GM12872 (cell line): ENCODE data around the gene THADA.

ENCODE experiments used
- TF ChIP-seq, protein P1 (sequence below): IDR thresholded peaks from 3 replicates; pipeline ENCODE4 v1.5.1; 2011; ENCODE audit warnings: low read depth, mild to moderate bottlenecking, low read length, moderate library complexity; ENCODE audit not compliant: insufficient read depth

THADA gene

DNA sequence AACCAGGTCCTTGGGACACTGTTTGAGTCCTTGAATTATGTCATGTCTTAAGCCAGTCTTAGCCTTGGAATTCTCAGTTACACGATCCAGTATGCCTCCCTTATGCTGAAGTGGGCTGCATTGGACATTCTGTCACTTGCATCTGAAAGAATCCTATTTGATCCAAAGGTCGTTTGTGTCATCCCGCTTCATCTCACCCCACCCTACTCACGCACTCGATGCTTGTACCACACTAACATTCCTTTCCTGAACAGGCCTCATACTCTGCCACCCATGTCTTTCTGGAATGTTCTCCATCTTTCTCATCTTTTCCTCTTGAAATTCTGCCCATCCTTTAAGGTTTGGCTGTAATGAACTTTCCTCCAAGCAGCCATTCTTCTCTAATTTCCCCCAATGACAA lies 341.5 kb downstream of the THADA start:
- TF ChIP-seq, protein P1, sequence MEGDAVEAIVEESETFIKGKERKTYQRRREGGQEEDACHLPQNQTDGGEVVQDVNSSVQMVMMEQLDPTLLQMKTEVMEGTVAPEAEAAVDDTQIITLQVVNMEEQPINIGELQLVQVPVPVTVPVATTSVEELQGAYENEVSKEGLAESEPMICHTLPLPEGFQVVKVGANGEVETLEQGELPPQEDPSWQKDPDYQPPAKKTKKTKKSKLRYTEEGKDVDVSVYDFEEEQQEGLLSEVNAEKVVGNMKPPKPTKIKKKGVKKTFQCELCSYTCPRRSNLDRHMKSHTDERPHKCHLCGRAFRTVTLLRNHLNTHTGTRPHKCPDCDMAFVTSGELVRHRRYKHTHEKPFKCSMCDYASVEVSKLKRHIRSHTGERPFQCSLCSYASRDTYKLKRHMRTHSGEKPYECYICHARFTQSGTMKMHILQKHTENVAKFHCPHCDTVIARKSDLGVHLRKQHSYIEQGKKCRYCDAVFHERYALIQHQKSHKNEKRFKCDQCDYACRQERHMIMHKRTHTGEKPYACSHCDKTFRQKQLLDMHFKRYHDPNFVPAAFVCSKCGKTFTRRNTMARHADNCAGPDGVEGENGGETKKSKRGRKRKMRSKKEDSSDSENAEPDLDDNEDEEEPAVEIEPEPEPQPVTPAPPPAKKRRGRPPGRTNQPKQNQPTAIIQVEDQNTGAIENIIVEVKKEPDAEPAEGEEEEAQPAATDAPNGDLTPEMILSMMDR: no peak

DNA sequence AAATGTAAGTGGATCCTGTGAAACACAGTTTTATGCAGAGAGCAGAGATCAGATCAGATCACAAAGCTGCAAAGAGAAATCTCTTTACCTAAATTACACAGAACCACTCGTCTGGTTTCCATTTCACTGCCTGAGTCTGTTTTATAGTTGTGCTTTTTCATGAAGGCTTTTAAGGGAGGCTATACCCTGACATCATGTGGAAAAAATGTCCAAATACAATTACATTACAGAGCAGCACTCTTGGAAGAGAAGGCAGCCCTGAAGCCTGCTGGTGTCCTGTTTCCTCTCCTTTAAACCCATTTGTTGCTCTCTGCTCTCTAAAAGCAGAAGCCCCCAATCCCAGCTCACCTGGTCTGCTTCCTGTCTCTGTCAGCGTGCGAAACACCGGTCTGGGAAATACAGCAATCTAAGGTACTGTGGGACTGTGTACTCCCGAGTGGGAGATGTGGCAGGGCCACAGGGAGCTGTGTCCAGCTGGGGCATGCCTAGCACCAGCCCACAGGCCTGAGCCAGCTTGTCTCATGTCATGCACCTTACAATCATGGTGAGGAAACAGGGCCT lies 344.6 kb downstream of the THADA start:
- TF ChIP-seq, protein P1: no peak

DNA sequence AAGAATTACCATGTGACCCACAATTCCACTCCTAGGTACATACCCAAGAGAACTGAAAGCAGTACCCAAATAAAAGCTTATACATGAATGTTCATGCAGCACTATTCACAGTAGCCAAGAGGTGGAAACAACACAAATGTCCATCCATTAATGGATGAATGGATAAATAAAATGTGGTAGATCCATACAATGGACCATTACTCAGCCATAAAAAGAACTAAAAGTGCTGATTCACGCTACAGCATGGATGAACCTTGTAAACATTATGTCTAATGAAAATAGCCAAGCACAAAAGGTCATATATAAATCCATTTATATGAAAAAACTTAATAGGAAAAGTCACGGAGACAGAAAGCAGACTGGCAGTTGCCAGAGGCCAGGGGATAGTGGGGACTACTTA lies 345.8 kb downstream of the THADA start:
- TF ChIP-seq, protein P1: no peak

DNA sequence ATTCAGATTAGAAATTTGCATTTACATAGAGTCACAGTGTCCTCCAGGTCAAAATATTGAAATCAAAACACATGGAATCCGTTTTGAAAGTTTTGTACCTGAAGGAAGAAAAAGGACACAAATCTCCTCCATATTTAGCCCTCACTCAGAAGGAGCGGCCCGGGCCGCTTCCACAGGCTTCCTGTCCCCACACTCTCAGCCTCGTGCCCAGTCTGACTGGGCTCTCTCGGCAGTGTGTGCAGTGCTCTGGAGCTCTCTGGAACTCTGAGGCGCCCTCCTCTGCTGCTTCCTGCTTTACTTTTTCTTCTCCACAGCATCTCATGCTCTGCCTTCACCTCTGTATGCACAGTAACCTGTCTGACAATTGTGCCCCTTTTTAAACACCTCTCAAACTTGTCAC lies 347.2 kb downstream of the THADA start:
- TF ChIP-seq, protein P1: no peak

DNA sequence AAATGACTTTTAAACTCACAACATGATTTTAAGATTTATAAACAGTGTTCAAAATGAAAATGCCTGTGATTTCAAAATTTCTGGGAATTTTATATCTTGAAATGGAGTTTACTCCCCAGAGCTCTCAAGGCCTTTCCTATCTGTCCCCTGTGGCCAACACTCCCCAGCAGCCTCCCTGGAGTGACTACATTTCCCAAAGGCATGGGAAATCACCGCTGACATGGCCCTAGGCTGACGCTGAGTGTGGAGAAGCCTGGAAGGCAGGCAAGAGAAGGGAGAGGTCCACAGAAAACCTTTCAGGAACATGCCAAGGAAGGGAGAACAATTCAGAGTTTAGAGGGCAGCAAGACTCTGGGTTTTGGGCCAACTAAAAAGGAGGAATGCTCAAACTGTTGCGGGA lies 349.2 kb downstream of the THADA start:
- TF ChIP-seq, protein P1: no peak

GRCh38 chr2:43241558-43241957 lies 354.3 kb downstream of the THADA start:
- TF ChIP-seq, protein P1: no peak

DNA sequence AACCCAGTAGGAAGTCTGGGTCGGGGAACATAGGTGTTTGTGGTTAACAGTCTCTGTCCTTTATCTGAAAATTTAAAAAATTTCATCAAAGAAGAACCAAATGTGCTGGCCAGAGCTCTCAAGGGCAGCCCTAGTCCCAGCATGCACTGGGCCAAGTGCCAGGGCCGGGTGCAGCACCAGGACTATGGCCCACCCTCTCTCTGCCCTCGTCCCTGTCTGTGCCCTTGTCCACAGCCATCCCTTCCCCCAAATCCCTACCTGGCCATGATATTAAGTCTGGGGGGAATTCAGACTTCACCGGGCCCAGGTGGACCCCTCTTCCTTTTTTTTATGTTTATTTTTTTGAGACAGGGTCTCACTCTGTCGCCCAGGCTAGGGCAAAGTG lies 355.1 kb downstream of the THADA start:
- TF ChIP-seq, protein P1: no peak
